ENCODE data around the gene PPIE. TPM values are rescaled to one million over a fixed set of nuclear protein-coding genes. Genes with fewer than 3 reads are reported as not detected.
"Not testable (repeated sequence)": the region's sequence is repeated elsewhere in the genome, so short reads cannot be mapped to it uniquely, and the experiment has no call there.

The PPIE gene
- total RNA-seq, 2 experiments from 2014 or later: 52.3 to 57.4 TPM

DNA sequence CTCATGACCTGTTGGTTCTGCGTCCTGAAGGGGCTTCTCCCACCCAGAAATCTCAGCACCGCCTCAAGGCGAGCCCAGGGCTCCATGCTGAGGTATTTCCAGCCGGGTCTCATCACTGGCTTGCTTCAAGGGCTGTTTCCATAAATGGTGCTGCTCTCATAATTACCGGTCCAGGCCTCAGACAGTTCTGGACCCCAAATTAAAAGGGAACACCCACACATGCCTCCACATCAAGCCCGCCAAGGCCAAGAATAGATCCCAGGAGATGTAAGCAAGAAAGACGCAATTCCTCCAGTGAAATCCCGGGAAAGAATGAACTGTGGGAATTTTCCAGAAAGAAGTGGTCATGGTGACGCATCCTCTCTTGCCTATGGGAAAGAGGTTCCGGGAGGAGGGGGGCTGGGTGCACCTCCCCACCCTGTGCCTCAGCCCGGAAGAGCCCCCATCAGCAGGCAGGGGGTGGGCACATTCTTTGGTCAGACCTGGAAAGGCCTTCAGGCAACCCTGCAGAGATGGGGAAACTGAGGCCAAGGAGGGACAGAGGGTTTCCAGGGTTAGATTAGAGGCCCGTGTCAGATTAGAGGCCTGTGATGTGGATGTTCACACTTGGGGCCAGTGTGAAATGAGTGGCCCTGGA lies 39.9 kb downstream of the PPIE start:
- DNase-seq; CTCF ChIA-PET; H3K9me3 Mint-ChIP-seq; H3K27me3 Mint-ChIP-seq; POLR2A ChIA-PET; H3K4me1 Mint-ChIP-seq; H3K36me3 Mint-ChIP-seq (ENCODE audit: low read depth); H3K4me3 Mint-ChIP-seq; H3K27ac Mint-ChIP-seq: not testable (repeated sequence)

DNA sequence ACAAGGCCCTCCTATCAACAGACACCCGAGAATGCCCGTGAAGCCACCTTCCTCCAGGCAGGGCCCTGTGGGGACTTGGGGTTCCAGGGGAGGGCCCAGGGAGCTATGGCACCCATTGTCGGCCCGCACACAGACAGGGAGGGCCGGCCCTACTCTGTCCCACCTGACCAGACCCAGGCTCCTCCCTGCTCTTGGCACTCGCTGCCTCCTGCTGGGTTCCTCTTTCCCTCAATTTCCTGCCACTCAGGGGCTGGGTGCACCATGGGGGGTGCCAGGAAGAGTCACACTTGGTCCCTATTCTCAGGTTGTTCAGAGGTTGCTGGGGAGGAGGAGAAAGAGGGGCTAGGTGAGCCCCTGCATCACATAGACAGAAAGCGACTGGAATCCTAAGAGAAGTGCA lies 40.5 kb downstream of the PPIE start:
- Mint-ChIP-seq H3K4me3 (no peak overlapping the region), H3K36me3 (ENCODE audit: low read depth) (no peaks in the 10 kb centered on the region), H3K4me1 (peaks cover 2% of the 10 kb centered on the region), H3K27ac (no peak overlapping the region), H3K9me3 (no peaks in the 10 kb centered on the region), H3K27me3 (no peaks in the 10 kb centered on the region)
- no peak for DNase-seq
- CTCF ChIA-PET: no interaction called here
- POLR2A ChIA-PET: no interaction called here

GRCh38 chr1:39779821-39780220 lies 41.1 kb downstream of the PPIE start:
- no peaks in the 10 kb centered on the region for H3K27me3 Mint-ChIP-seq
- POLR2A ChIA-PET: no interaction called here
- no peak overlapping the region for H3K27ac Mint-ChIP-seq
- DNase-seq: no peak
- H3K4me1 Mint-ChIP-seq: peaks cover 2% of the 10 kb centered on the region
- CTCF ChIA-PET: no interaction called here
- no peaks in the 10 kb centered on the region for H3K9me3 Mint-ChIP-seq
- H3K4me3 Mint-ChIP-seq: no peak overlapping the region
- no peaks in the 10 kb centered on the region for H3K36me3 Mint-ChIP-seq (ENCODE audit: low read depth)

GRCh38 chr1:39781349-39781715 lies 42.6 kb downstream of the PPIE start:
- Mint-ChIP-seq H3K4me3 (no peak overlapping the region), H3K27me3 (peaks cover 3% of the 10 kb centered on the region), H3K36me3 (ENCODE audit: low read depth) (no peaks in the 10 kb centered on the region), H3K4me1 (peaks cover under 1% of the 10 kb centered on the region), H3K9me3 (no peaks in the 10 kb centered on the region), H3K27ac (no peak overlapping the region)
- POLR2A ChIA-PET: interaction anchor here (1.8 kb wide), 1 partner anchor 18 kb away, joined by 6 read pairs; no protein-coding TSS in a partner anchor
- CTCF ChIA-PET: interaction anchor here (0.6 to 1.3 kb wide), 2 partner anchors 19 to 61 kb away, joined by 3 to 4 read pairs; no protein-coding TSS in a partner anchor
- no peak for DNase-seq

DNA sequence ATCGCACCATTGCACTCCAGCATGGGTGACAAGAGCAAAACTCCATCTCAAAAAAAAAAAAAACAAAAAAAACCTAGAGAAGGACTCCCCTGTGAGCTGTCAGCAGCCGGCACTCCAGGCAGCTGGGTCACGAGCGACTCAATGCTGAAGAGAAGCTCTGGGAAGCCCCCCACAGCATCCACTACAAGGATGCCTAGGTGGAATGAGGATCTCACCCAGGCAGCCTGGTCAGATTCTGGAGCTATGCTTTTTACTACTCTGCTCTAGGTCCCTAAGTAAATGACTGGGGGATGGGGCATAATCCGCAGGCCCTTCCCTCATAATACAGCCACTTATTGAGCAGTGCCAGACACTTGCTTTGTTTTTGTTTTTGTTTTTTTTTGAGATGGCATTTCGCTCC lies 43.4 kb downstream of the PPIE start:
- no peak overlapping the region for H3K27ac Mint-ChIP-seq
- no peaks in the 10 kb centered on the region for H3K9me3 Mint-ChIP-seq
- H3K4me3 Mint-ChIP-seq: no peak overlapping the region
- ChIA-PET CTCF (interaction anchor here (0.6 to 1.3 kb wide), 3 partner anchors 18 to 974 kb away, joined by 3 to 4 read pairs (median 3); no protein-coding TSS in a partner anchor), POLR2A (interaction anchor here (1.8 kb wide), 1 partner anchor 17 kb away, joined by 6 read pairs; no protein-coding TSS in a partner anchor)
- H3K27me3 Mint-ChIP-seq: peaks cover 9% of the 10 kb centered on the region
- no peak for DNase-seq
- no peaks in the 10 kb centered on the region for H3K4me1 Mint-ChIP-seq
- H3K36me3 Mint-ChIP-seq (ENCODE audit: low read depth): no peaks in the 10 kb centered on the region

DNA sequence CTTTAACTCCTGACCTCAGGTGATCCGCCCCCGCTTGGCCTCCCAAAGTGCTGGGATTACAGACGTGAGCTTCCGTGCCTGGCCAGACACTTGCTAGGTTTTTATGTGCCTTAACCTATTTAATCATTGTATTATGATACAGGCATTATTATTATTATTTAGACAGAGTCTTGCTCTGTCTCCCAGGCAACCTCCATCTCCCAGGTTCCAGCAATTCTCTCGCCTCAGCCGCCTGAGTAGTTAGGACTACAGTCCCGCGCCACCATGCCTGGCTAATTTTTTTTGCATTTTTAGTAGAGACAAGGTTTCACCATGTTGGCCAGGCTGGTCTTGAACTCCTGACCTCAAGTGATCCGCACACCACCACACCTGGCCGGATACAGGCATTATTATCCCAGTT lies 44.0 kb downstream of the PPIE start:
- DNase-seq; H3K4me1 Mint-ChIP-seq; H3K9me3 Mint-ChIP-seq; H3K36me3 Mint-ChIP-seq (ENCODE audit: low read depth); POLR2A ChIA-PET; H3K27ac Mint-ChIP-seq; H3K4me3 Mint-ChIP-seq: not testable (repeated sequence)
- H3K27me3 Mint-ChIP-seq: peaks cover 15% of the 10 kb centered on the region
- CTCF ChIA-PET: interaction anchor here (1.3 kb wide), 1 partner anchor 17 kb away, joined by 3 read pairs; no protein-coding TSS in a partner anchor

- H3K27ac Mint-ChIP-seq; DNase-seq; H3K4me1 Mint-ChIP-seq; POLR2A ChIA-PET; H3K9me3 Mint-ChIP-seq; H3K36me3 Mint-ChIP-seq (ENCODE audit: low read depth): not testable (repeated sequence)
- CTCF ChIA-PET: interaction anchor here (1.0 to 1.3 kb wide), 2 partner anchors 12 to 13 kb away, joined by 4 to 6 read pairs; no protein-coding TSS in a partner anchor
- Mint-ChIP-seq H3K4me3 (peak overlapping the region; percentile 49), H3K27me3 (peaks cover 25% of the 10 kb centered on the region)
Observed at GRCh38 chr1:39786303-39787107, 47.8 kb downstream of the PPIE start.

GRCh38 chr1:39787108-39787375 lies 48.4 kb downstream of the PPIE start:
- peak overlapping the region; percentile 49 for H3K4me3 Mint-ChIP-seq
- H3K27me3 Mint-ChIP-seq: peaks cover 25% of the 10 kb centered on the region
- POLR2A ChIA-PET; H3K36me3 Mint-ChIP-seq (ENCODE audit: low read depth); H3K27ac Mint-ChIP-seq; H3K4me1 Mint-ChIP-seq; DNase-seq; H3K9me3 Mint-ChIP-seq: not testable (repeated sequence)
- CTCF ChIA-PET: interaction anchor here (1.3 kb wide), 1 partner anchor 12 kb away, joined by 6 read pairs; no protein-coding TSS in a partner anchor

DNA sequence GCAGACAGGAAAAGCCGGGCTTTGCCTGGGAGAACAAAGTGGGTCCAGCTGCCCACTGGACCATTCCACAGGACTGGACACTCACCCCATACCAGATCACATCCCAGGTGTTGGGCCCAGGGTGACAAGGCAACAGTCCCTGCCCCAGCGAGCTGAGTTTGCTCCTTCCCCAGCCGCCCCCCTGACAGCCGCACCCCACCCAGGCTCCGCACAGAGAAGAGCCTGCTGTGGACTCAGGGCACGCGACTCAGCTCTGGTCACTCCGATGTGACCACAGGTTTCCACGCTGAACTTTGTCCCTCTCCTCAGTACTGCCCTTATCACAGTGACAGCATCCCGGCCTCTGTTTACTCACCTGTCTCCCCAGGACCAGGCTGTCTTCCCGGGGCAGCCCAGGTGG lies 48.8 kb downstream of the PPIE start:
- no peak for DNase-seq
- Mint-ChIP-seq H3K27me3 (peaks cover 25% of the 10 kb centered on the region), H3K27ac (no peak overlapping the region), H3K4me3 (peak overlapping the region; percentile 49), H3K4me1 (peaks cover 6% of the 10 kb centered on the region), H3K9me3 (no peaks in the 10 kb centered on the region), H3K36me3 (ENCODE audit: low read depth) (no peaks in the 10 kb centered on the region)
- POLR2A ChIA-PET: no interaction called here
- CTCF ChIA-PET: interaction anchor here (1.3 kb wide), 1 partner anchor 11 kb away, joined by 6 read pairs; no protein-coding TSS in a partner anchor

- Mint-ChIP-seq H3K4me3 (peak overlapping the region; percentile 13), H3K4me1 (peaks cover 11% of the 10 kb centered on the region), H3K27me3 (peaks cover 25% of the 10 kb centered on the region)
- POLR2A ChIA-PET: interaction anchor here (1.0 to 2.9 kb wide), 2 partner anchors 10 to 114 kb away, joined by 3 to 12 read pairs; partner anchors contain the start of gene MYCL
- not testable (repeated sequence) for H3K27ac Mint-ChIP-seq; H3K36me3 Mint-ChIP-seq (ENCODE audit: low read depth); H3K9me3 Mint-ChIP-seq; DNase-seq
- CTCF ChIA-PET: interaction anchor here (1.3 to 3.2 kb wide), 2 partner anchors 11 to 12 kb away, joined by 6 to 21 read pairs; no protein-coding TSS in a partner anchor
Observed at GRCh38 chr1:39787964-39788363, 49.3 kb downstream of the PPIE start.

DNA sequence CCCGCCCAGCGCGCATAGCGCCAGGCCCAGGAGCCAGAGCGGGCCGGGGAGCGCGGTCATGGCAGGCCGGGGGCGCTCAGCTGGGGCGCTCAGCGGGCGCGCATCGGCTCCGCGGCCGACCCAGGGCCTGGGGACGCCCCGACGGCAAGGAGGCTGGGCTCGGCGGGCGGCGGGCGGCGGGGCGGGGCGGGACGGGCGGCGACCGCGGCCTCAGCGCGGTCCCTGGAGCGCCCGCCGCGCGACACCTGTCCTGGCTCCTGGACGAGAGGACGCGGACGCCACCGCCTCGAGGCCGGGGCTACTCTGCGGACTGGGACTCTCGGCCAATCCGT lies 49.7 kb downstream of the PPIE start:
- H3K27ac Mint-ChIP-seq: no peak overlapping the region
- POLR2A ChIA-PET: interaction anchor here (1.0 to 2.9 kb wide), 2 partner anchors 10 to 114 kb away, joined by 3 to 12 read pairs; partner anchors contain the start of gene MYCL
- peaks cover 25% of the 10 kb centered on the region for H3K27me3 Mint-ChIP-seq

GRCh38 chr1:39788758-39789570 lies 50.3 kb downstream of the PPIE start, which contains the start of gene BMP8B:
Gene BMP8B, minus strand, starts transcription at chr1:39788865. Its CDS starts 380 bp downstream, at chr1:39788485.
- Mint-ChIP-seq H3K27me3 (peaks cover 25% of the 10 kb centered on the region), H3K4me1 (peaks cover 12% of the 10 kb centered on the region), H3K36me3 (ENCODE audit: low read depth) (no peaks in the 10 kb centered on the region), H3K4me3 (peak within 1 kb of the TSS; percentile 73), H3K27ac (no peak within 1 kb of the TSS), H3K9me3 (no peaks in the 10 kb centered on the region)
- CTCF ChIA-PET: interaction anchor here (0.8 to 3.2 kb wide), 2 partner anchors 11 to 131 kb away, joined by 4 to 21 read pairs; no protein-coding TSS in a partner anchor
- peak; percentile 53 for DNase-seq
- POLR2A ChIA-PET: interaction anchor here (0.6 to 2.9 kb wide), 3 partner anchors 9 to 113 kb away, joined by 3 to 12 read pairs (median 4); partner anchors contain the start of gene MYCL

More for the DNA sequence above, 49.7 kb downstream of the PPIE start:
- H3K4me1 Mint-ChIP-seq: peaks cover 12% of the 10 kb centered on the region
- H3K36me3 Mint-ChIP-seq (ENCODE audit: low read depth): no peaks in the 10 kb centered on the region
- H3K4me3 Mint-ChIP-seq: no peak overlapping the region
- DNase-seq: no peak
- H3K9me3 Mint-ChIP-seq: no peaks in the 10 kb centered on the region
- CTCF ChIA-PET: interaction anchor here (0.8 to 3.2 kb wide), 2 partner anchors 11 to 131 kb away, joined by 4 to 21 read pairs; no protein-coding TSS in a partner anchor

Data from activated CD4-positive, alpha-beta memory T cell treated with anti-CD3 and anti-CD28 coated beads, Interleukin-2, amount 10 ng/mL, durations not matched to agents 7 days and 5 days (primary cell).